Naive thymus-derived CD8-positive, alpha-beta T cell (primary cell): ENCODE data around the gene SLC22A16. TPM values are rescaled to one million over a fixed set of nuclear protein-coding genes. Genes with fewer than 3 reads are reported as not detected.
"Not testable (repeated sequence)": the region's sequence is repeated elsewhere in the genome, so short reads cannot be mapped to it uniquely, and the experiment has no call there.

Experiments
- ATAC-seq, 2 donors: fragments of 150-1000 bp; cut with Tn5 transposase in 1 of 2; sonication (Bioruptor Pico), chemical (Tn5 transposase) in 1 of 2; 1 replicate in 1 of 2; 2 replicates in 1 of 2; pipeline ENCODE4 v1.10.0; 2021; ENCODE audit warnings: mild to moderate bottlenecking in 2 of 2, moderate library complexity in 2 of 2
- POLR2A ChIA-PET: fragments of 350-600 bp; sonication (Branson Sonifier 250); formaldehyde crosslinking; loops from one replicate; lab custom pipeline; 2021; ENCODE audit warnings: antibody characterized with exemption; lab: Charles Lee
- DNase-seq, 10 donors: peaks; one replicate each; pipeline versions ENCODE4 v3.0.0 to v3.0.0-alpha.2; 2020 to 2022
- H3K27ac Mint-ChIP-seq, 10 donors: one replicate each; pipeline ENCODE4 v1.8.0; 2020 to 2022; ENCODE audit warnings: mild to moderate bottlenecking in 10 of 10, mixed read lengths in 10 of 10, moderate library complexity in 4 of 10, inconsistent platforms in 1 of 10
- H3K27me3 Mint-ChIP-seq, 5 donors: one replicate each; pipeline ENCODE4 v1.8.0; 2021 to 2022; ENCODE audit warnings: mixed read lengths in 5 of 5
- H3K36me3 Mint-ChIP-seq, 3 donors: one replicate each; pipeline ENCODE4 v1.8.0; 2020 to 2022; ENCODE audit warnings: mixed read lengths in 3 of 3, mild to moderate bottlenecking in 2 of 3, inconsistent platforms in 1 of 3
- H3K4me1 Mint-ChIP-seq, 4 donors: one replicate each; pipeline ENCODE4 v1.8.0; 2021 to 2022; ENCODE audit warnings: mixed read lengths in 4 of 4
- H3K4me3 Mint-ChIP-seq, 10 donors: one replicate each; pipeline ENCODE4 v1.8.0; 2020 to 2022; ENCODE audit warnings: mild to moderate bottlenecking in 10 of 10, mixed read lengths in 10 of 10, moderate library complexity in 6 of 10, inconsistent platforms in 1 of 10
- H3K9me3 Mint-ChIP-seq, 9 donors: one replicate each; pipeline ENCODE4 v1.8.0; 2020 to 2022; ENCODE audit warnings: mixed read lengths in 9 of 9, mild to moderate bottlenecking in 3 of 9, inconsistent platforms in 1 of 9, moderate library complexity in 1 of 9
- polyA plus RNA-seq, 3 donors: library from polyadenylated mRNA; unstranded; fragments of 300-500 nt; fragmentation: Illumina TruSeq; gene quantifications; one replicate each; pipeline ENCODE4 v1.2.3, GENCODE V29; 2021
- total RNA-seq, 8 experiments: library from RNA in 2 of 8; stranded (reverse) in 2 of 8; gene quantifications; one replicate each; pipeline ENCODE4 v1.2.3 and lab custom pipeline; 2021 to 2026

SLC22A16 gene
- total RNA-seq (not detected), polyA plus RNA-seq (not detected), total RNA-seq (lab: John Stamatoyannopoulos, UW) (0 reads per million in 6 experiments)

DNA sequence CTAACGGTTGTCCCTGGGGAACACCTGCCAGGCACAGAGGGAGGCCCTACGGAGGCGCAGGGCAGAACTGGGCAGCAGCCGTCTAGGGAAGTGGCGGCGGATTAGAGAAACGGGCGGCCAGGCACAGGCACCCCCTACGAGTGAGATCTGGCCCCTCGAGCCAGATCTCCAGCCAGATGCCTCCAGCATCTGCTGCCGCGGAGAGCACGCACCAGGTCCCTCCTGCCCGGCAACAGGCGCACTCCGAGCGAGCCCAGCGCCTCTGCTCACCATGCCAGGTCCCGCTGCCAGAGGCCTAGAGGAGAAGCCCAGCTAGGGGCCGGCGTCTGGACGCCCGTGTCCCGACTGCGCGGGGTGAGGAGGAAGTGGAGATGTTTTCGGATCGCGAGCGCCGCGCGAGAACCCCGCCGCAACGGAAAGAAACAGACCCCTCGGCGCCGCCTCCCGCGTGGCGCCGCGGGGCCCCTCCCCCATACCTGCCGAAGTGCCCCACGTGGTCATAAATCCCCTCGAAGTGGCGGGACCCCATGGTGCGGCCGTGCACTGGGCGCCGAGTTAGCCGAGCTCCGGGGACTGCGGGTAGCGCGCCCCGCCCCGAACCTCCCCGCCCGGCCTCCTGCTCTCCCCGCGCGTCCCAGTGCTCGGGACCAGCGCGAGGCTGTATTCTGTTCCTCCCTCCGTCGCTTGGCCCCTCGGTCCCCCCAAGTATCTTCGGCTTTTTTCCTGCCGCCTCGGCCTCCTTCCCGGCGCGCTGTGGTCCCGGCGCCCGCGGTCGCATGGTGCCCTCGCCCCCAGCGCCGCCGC lies at the start of gene SLC22A16:
Gene SLC22A16 (minus strand): TSS at position 568 of the 804 bp plus-strand sequence. CDS start 39 bp downstream, at position 529.
- no peak for DNase-seq

DNA sequence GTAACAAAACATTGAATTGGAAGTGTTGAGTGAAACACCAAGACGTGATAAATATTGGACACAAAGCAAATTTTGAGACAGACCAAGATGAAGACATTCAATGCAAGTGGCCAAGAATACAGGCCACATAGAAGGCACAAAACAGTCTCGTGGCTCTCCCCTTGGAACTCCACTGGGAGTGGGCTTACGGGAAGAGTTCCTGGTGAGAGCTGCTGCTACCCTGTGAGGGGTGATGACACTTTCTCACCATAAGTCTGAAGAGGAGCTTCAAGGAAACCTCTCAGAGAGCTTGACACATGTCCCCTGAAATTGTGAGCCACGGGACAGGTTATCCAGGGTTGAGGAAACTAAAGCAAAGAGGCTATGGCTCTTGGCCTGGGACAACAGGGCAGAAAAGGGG lies 48.6 kb upstream of the SLC22A16 start:
- ATAC-seq (no peak), DNase-seq (no peak)
- Mint-ChIP-seq H3K9me3 (no peaks in the 10 kb centered on the region), H3K36me3 (no peaks in the 10 kb centered on the region), H3K4me1 (peaks cover 0 to 2% (median 0%) of the 10 kb centered on the region in 4 donors), H3K27ac (no peak overlapping the region), H3K27me3 (peaks cover 0 to 7% (median 0%) of the 10 kb centered on the region in 5 donors), H3K4me3 (no peak overlapping the region)
- POLR2A ChIA-PET = no interaction called here

More for the DNA sequence above, at the start of gene SLC22A16:
- ATAC-seq = no peak
- Mint-ChIP-seq H3K4me1 (peaks cover 6 to 14% (median 12%) of the 10 kb centered on the region in 4 donors), H3K9me3 (peaks cover 0 to 10% (median 0%) of the 10 kb centered on the region in 9 donors), H3K27ac (no peak within 1 kb of the TSS), H3K36me3 (peaks cover 0 to 2% (median 0%) of the 10 kb centered on the region in 3 donors), H3K4me3 (peak within 1 kb of the TSS; percentile 52 to 77 (median 70)), H3K27me3 (peaks cover 22 to 44% (median 26%) of the 10 kb centered on the region in 5 donors)
- POLR2A ChIA-PET = no interaction called here

- H3K4me3 Mint-ChIP-seq = no peak overlapping the region
- H3K4me1 Mint-ChIP-seq = peaks cover 0 to 1% (median 0%) of the 10 kb centered on the region in 4 donors
- H3K27me3 Mint-ChIP-seq = peaks cover 0 to 2% (median 0%) of the 10 kb centered on the region in 5 donors
- ATAC-seq (no peak), DNase-seq (no peak)
- no peaks in the 10 kb centered on the region for H3K36me3 Mint-ChIP-seq
- no peak overlapping the region for H3K27ac Mint-ChIP-seq
- H3K9me3 Mint-ChIP-seq = no peaks in the 10 kb centered on the region
- POLR2A ChIA-PET = no interaction called here
Measured at GRCh38 chr6:110524305-110524704, 47.9 kb upstream of the SLC22A16 start.

DNA sequence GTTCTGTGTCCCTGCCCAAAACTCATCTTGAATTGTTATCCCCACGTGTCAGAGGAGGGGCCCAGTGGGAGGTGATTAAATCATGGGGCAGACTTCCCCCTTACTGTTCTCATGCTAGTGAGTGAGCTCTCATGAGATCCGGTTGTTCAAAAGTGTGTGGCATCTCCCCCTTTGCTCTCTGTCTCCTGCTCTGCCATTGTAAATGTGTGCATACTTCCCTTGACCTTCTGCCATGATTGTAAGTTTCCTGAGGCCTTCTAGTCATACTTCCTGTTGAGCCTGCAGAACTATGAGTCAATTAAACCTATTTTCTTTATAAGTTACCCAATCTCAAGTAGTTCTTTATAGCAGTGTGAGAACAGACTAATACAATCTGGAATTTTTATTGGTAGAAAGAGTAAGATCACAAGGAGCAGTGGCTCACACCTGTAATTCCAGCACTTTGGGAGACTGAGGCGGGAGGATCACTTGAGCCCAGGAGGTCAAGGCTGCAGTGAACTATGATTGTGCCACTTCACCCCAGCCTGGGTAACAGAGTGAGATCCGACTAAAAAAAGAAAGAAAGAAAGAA lies 47.1 kb upstream of the SLC22A16 start:
- ATAC-seq (no peak), DNase-seq (no peak)
- Mint-ChIP-seq H3K27me3 (peaks cover 0 to 2% (median 0%) of the 10 kb centered on the region in 5 donors), H3K4me3 (no peak overlapping the region), H3K9me3 (no peaks in the 10 kb centered on the region), H3K36me3 (no peaks in the 10 kb centered on the region), H3K27ac (no peak overlapping the region), H3K4me1 (no peaks in the 10 kb centered on the region)
- POLR2A ChIA-PET = no interaction called here

DNA sequence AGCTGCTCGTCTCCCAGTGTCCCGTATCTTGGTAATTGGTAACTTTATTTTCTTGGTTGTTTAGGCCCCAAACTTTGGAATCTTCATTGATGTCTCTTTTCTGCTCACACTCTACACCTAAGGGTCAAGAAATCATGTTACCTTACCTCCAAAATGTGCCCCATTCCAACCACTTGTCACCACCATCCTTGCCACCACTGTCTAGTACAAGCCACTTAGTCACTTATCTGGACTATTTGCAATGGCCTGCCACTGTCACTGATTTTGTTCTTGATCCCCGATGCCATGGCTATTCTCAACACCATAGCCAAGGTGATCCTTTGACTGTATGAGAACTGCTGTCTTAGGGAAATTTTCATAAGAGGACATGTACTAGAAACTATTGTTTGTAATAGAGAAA lies 46.0 kb upstream of the SLC22A16 start:
- peaks cover 0 to 3% (median under 1%) of the 10 kb centered on the region in 5 donors for H3K27me3 Mint-ChIP-seq

GRCh38 chr6:110520992-110521543 lies 44.7 kb upstream of the SLC22A16 start:
- ATAC-seq = no peak
- Mint-ChIP-seq H3K27ac (no peak overlapping the region), H3K27me3 (peaks cover 0 to 3% (median 2%) of the 10 kb centered on the region in 5 donors), H3K4me3 (no peak overlapping the region), H3K9me3 (no peaks in the 10 kb centered on the region), H3K36me3 (no peaks in the 10 kb centered on the region), H3K4me1 (no peaks in the 10 kb centered on the region)
- no peak for DNase-seq
- POLR2A ChIA-PET = no interaction called here

More for the DNA sequence above, 46.0 kb upstream of the SLC22A16 start:
- Mint-ChIP-seq H3K36me3 (no peaks in the 10 kb centered on the region), H3K27ac (no peak overlapping the region), H3K4me1 (no peaks in the 10 kb centered on the region), H3K4me3 (no peak overlapping the region), H3K9me3 (no peaks in the 10 kb centered on the region)
- POLR2A ChIA-PET = no interaction called here
- ATAC-seq = no peak
- no peak for DNase-seq

DNA sequence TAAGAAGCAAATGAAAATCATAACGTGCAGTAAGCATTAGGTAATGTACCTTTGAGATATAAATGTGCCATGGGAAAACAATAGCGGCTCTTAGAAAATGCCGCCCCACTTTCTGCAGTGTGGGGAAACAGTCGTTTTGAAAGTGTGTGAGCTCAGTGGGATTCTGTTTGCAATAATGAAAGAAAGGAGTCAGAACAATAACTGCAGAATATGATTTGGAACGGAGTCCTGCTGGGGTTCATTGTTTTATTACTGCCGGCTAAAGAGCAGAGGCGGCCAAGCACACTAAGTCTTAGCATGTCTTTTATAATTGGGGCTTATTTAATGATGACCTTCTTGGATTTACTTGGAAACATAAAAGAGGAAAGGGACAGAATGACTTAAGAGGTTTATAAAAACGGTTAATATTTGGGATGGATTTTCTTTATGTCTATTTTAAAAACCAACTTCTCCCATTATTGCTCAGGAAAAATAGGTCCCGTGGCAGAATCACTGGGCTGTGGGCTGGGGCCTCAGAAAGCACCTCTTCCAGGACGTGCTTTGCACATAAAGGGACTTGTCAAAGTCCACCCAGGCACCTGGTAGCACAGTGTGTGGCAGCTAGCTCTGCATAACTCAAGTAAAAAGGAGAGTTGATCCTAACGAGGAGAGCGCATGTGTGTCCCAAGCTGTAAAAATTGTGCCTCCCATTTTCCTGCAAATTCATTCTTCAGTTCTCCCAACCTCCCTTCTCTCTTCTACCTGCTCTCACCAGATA lies 44.0 kb upstream of the SLC22A16 start:
- ATAC-seq = no peak
- Mint-ChIP-seq H3K4me3 (no peak overlapping the region), H3K27me3 (peaks cover 0 to 3% (median 2%) of the 10 kb centered on the region in 5 donors), H3K27ac (no peak overlapping the region), H3K36me3 (no peaks in the 10 kb centered on the region), H3K9me3 (no peaks in the 10 kb centered on the region), H3K4me1 (no peaks in the 10 kb centered on the region)
- POLR2A ChIA-PET = no interaction called here
- DNase-seq = no peak

GRCh38 chr6:110517601-110518281 lies 41.3 kb upstream of the SLC22A16 start:
- H3K4me3 Mint-ChIP-seq = no peak overlapping the region
- no peak for DNase-seq
- no peaks in the 10 kb centered on the region for H3K36me3 Mint-ChIP-seq
- H3K27ac Mint-ChIP-seq = no peak overlapping the region
- no peaks in the 10 kb centered on the region for H3K4me1 Mint-ChIP-seq
- ATAC-seq = no peak
- peaks cover 0 to 3% (median 2%) of the 10 kb centered on the region in 5 donors for H3K27me3 Mint-ChIP-seq
- POLR2A ChIA-PET = no interaction called here
- no peaks in the 10 kb centered on the region for H3K9me3 Mint-ChIP-seq

GRCh38 chr6:110517034-110517433 lies 40.6 kb upstream of the SLC22A16 start:
- Mint-ChIP-seq H3K27me3 (peaks cover 0 to 3% (median 2%) of the 10 kb centered on the region in 5 donors), H3K4me3 (no peak overlapping the region), H3K36me3 (no peaks in the 10 kb centered on the region), H3K27ac (no peak overlapping the region), H3K9me3 (no peaks in the 10 kb centered on the region), H3K4me1 (no peaks in the 10 kb centered on the region)
- DNase-seq = no peak
- ATAC-seq = no peak
- POLR2A ChIA-PET = no interaction called here

- no peaks in the 10 kb centered on the region for H3K4me1 Mint-ChIP-seq
- no peak for DNase-seq
- no peaks in the 10 kb centered on the region for H3K36me3 Mint-ChIP-seq
- ATAC-seq = no peak
- H3K27me3 Mint-ChIP-seq = peaks cover 0 to 7% (median 3%) of the 10 kb centered on the region in 5 donors
- H3K9me3 Mint-ChIP-seq = no peaks in the 10 kb centered on the region
- POLR2A ChIA-PET = no interaction called here
- no peak overlapping the region for H3K4me3 Mint-ChIP-seq
- no peak overlapping the region for H3K27ac Mint-ChIP-seq
Measured at GRCh38 chr6:110514818-110515217, 38.4 kb upstream of the SLC22A16 start.

DNA sequence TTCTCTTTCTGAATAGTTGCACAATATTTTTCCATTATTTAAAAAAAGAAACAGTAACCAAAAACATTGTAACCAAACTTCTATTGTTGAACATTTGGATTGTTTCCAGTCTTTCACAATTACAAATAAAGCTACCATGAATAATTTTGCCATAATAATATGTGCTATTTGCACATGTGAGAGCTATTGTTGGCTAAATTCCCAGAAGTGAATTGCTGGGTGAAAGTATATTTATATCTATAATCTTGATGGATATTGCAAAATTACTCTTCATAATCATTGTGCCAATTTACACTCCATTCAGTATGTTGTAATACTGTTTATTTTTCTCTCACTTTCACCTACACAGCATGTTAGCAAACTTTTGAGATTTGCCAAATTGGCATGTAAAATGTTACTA lies 36.6 kb upstream of the SLC22A16 start:
- H3K27ac Mint-ChIP-seq = no peak overlapping the region
- peaks cover 0 to 3% (median 0%) of the 10 kb centered on the region in 4 donors for H3K4me1 Mint-ChIP-seq
- H3K4me3 Mint-ChIP-seq = no peak overlapping the region
- no peaks in the 10 kb centered on the region for H3K36me3 Mint-ChIP-seq
- DNase-seq (no peak), ATAC-seq (no peak)
- H3K9me3 Mint-ChIP-seq = no peaks in the 10 kb centered on the region
- peaks cover 0 to 8% (median 7%) of the 10 kb centered on the region in 5 donors for H3K27me3 Mint-ChIP-seq
- POLR2A ChIA-PET = no interaction called here

DNA sequence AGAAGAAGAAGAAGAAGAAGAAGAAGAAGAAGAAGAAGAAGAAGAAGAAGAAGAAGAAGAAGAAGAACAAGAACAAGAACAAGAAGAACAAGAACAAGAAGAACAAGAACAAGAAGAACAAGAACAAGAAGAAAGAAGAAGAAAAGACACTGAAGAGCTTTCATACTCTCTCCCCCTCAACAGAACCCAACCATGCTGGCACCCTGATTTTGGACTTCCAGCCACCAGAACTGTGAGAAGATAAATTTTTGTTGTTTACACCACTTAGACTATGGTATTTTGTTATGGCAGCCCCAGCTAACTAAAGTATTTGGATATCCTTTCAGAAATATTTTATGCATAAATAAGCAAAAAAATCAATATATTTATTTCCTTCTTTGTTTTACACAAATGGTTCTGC lies 36.1 kb upstream of the SLC22A16 start:
- POLR2A ChIA-PET = not testable (repeated sequence)

More for the DNA sequence above, 36.1 kb upstream of the SLC22A16 start:
- H3K36me3 Mint-ChIP-seq, ATAC-seq, H3K4me1 Mint-ChIP-seq, H3K9me3 Mint-ChIP-seq, DNase-seq, H3K4me3 Mint-ChIP-seq, H3K27me3 Mint-ChIP-seq, H3K27ac Mint-ChIP-seq: not testable (repeated sequence)
